HEK293 (cell line): ENCODE measurements around the gene C2orf66.

Experiments used
- AEBP2 ChIP-seq: fragments of 450-650 bp; formaldehyde crosslinking; IDR thresholded peaks from 2 replicates; pipeline ENCODE4 v1.5.1; 2016; ENCODE audit warnings: missing biosample characterization, missing genetic modification characterization, borderline replicate concordance
- GLI4 ChIP-seq: fragments of 450-650 bp; formaldehyde crosslinking; IDR thresholded peaks from 2 replicates; pipeline ENCODE4 v1.5.1; 2016; ENCODE audit warnings: missing biosample characterization, missing genetic modification characterization
- SP3 ChIP-seq: fragments of 450-650 bp; formaldehyde crosslinking; IDR thresholded peaks from 2 replicates; pipeline ENCODE4 v1.5.1; 2016; ENCODE audit warnings: missing biosample characterization, missing genetic modification characterization
- TCF7L2 ChIP-seq: IDR thresholded peaks from 2 replicates; pipeline ENCODE4 v1.6.1; 2011; ENCODE audit warnings: low read depth, mild to moderate bottlenecking, inconsistent platforms, low read length, moderate library complexity, borderline replicate concordance
- YY1 ChIP-seq: fragments of 450-650 bp; formaldehyde crosslinking; IDR thresholded peaks from 2 replicates; pipeline ENCODE4 v1.5.1; 2018; ENCODE audit warnings: missing biosample characterization, missing genetic modification characterization
- ZNF121 ChIP-seq: fragments of 450-650 bp; formaldehyde crosslinking; IDR thresholded peaks from 2 replicates; pipeline ENCODE4 v1.5.1; 2016; ENCODE audit warnings: missing biosample characterization, missing genetic modification characterization
- ZNF274 ChIP-seq, 2 experiments: fragments of 200-500 bp in 1 of 2; fragments of 450-650 bp in 1 of 2; sonication (Bioruptor generic) in 1 of 2; formaldehyde crosslinking in 1 of 2; IDR thresholded peaks; 2 replicates each; pipeline versions ENCODE4 v1.5.1 to v1.6.1; 2014 to 2016; ENCODE audit warnings: borderline replicate concordance in 1 of 2, inconsistent platforms in 1 of 2, low read length in 1 of 2, missing biosample characterization in 1 of 2, missing genetic modification characterization in 1 of 2
- ZNF768 ChIP-seq: fragments of 450-650 bp; formaldehyde crosslinking; IDR thresholded peaks from 2 replicates; pipeline ENCODE4 v1.5.1; 2018; ENCODE audit warnings: missing biosample characterization, mild to moderate bottlenecking, missing genetic modification characterization
- TF ChIP-seq, protein P1 (sequence below): fragments of 450-650 bp; formaldehyde crosslinking; IDR thresholded peaks from 2 replicates; pipeline ENCODE4 v1.5.1; 2016; ENCODE audit warnings: missing biosample characterization, missing genetic modification characterization

DNA sequence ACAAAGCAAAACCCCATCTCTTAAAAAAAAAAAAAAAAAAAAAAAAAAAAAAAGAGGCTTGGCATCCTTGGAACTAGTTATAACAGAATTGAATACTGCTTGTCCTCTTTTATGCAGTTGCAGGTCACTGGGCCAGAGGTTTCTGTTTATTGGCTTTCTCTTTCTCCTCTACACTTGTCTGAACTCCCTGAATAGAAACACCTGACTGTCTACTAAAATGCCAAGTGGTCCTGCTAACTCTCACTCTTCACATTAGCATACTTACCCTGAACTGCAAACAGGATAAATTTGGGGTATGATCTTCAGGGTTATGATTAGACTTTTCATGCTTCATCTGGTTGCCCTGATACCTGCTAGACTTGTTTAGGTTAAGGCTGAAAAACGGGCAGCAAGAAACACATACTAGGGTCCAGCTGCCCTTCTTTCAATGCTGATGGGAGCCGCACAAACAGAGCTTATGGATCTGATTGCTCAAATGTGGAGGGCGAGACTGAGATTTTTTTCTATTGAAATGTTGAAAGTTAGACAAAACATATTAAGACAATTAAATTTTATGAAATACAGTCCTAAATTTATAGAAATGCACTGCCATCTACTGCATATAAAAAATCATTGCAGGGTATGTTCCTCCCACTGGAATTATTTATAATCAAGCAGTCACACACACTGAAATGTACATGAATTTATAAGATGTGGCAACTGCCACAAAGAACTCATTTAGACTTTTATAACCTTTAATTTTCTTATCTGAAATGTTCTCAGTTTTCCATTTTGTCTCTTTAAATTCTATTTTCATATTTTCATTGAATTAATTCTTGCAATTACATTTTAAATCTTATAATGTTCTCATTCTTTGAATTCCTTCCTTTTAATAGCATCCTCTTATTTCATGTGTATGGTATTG lies 50.4 kb downstream of the C2orf66 start:
- TF ChIP-seq, protein P1, sequence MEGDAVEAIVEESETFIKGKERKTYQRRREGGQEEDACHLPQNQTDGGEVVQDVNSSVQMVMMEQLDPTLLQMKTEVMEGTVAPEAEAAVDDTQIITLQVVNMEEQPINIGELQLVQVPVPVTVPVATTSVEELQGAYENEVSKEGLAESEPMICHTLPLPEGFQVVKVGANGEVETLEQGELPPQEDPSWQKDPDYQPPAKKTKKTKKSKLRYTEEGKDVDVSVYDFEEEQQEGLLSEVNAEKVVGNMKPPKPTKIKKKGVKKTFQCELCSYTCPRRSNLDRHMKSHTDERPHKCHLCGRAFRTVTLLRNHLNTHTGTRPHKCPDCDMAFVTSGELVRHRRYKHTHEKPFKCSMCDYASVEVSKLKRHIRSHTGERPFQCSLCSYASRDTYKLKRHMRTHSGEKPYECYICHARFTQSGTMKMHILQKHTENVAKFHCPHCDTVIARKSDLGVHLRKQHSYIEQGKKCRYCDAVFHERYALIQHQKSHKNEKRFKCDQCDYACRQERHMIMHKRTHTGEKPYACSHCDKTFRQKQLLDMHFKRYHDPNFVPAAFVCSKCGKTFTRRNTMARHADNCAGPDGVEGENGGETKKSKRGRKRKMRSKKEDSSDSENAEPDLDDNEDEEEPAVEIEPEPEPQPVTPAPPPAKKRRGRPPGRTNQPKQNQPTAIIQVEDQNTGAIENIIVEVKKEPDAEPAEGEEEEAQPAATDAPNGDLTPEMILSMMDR (tag by site-specific recombination): no peak
- TF ChIP-seq AEBP2 (tag by site-specific recombination) (no peak), SP3 (tag by site-specific recombination) (no peak), YY1 (tag by site-specific recombination) (no peak), ZNF274 (IDR thresholded peaks at IDR 0.05; ENCODE audit: low read length) (no peak), ZNF274 (tag by site-specific recombination; IDR thresholded peaks at IDR 0.05; ENCODE audit: borderline replicate concordance) (no peak), GLI4 (tag by site-specific recombination) (no peak), TCF7L2 (no peak), ZNF768 (no peak), ZNF121 (no peak)
